Ishikawa (cell line): Measurements from ENCODE around the gene CCDC47.

Experiments used
- CEBPB ChIP-seq: IDR thresholded peaks from 2 replicates; pipeline ENCODE4 v1.6.1; 2012
- TF ChIP-seq, protein P1 (sequence below): IDR thresholded peaks from 2 replicates; pipeline ENCODE4 v1.6.1; 2012; ENCODE audit warnings: low read depth, mild to moderate bottlenecking

DNA sequence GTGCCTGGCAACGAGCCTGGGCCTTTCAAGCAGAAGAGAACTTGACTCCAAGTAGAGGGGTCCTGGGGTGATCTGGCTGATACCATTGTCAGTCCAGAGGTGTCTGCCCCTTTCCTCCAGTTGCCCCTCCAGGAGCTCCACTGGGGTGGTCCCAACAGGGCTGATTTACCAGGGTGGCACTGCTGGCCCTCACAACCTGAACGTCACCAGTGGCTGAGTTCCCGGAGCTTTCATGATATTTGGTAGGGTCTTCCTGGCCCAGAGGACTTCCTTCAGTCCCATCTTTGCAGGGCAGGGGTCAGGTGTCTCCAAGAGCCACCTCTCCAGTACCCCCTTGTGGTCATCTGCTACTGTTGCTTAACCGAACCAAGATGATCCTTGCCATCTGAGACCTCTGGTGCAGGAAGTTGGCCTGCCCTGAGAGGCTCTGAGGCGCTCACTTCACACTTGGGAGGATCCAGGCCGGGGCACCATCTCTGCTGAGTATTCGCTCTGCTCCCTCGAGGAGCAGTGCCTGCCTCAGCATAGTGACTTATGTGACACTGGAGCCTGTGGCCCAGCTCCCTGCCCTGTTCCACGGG lies 76.9 kb downstream of the CCDC47 start:
- TF ChIP-seq, protein P1, sequence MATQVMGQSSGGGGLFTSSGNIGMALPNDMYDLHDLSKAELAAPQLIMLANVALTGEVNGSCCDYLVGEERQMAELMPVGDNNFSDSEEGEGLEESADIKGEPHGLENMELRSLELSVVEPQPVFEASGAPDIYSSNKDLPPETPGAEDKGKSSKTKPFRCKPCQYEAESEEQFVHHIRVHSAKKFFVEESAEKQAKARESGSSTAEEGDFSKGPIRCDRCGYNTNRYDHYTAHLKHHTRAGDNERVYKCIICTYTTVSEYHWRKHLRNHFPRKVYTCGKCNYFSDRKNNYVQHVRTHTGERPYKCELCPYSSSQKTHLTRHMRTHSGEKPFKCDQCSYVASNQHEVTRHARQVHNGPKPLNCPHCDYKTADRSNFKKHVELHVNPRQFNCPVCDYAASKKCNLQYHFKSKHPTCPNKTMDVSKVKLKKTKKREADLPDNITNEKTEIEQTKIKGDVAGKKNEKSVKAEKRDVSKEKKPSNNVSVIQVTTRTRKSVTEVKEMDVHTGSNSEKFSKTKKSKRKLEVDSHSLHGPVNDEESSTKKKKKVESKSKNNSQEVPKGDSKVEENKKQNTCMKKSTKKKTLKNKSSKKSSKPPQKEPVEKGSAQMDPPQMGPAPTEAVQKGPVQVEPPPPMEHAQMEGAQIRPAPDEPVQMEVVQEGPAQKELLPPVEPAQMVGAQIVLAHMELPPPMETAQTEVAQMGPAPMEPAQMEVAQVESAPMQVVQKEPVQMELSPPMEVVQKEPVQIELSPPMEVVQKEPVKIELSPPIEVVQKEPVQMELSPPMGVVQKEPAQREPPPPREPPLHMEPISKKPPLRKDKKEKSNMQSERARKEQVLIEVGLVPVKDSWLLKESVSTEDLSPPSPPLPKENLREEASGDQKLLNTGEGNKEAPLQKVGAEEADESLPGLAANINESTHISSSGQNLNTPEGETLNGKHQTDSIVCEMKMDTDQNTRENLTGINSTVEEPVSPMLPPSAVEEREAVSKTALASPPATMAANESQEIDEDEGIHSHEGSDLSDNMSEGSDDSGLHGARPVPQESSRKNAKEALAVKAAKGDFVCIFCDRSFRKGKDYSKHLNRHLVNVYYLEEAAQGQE = no peak
- TF ChIP-seq CEBPB = no peak
